ENCODE data around the gene TRIM54.
"Not testable (repeated sequence)": the region's sequence is repeated elsewhere in the genome, so short reads cannot be mapped to it uniquely, and the experiment has no call there.

The TRIM54 gene

DNA sequence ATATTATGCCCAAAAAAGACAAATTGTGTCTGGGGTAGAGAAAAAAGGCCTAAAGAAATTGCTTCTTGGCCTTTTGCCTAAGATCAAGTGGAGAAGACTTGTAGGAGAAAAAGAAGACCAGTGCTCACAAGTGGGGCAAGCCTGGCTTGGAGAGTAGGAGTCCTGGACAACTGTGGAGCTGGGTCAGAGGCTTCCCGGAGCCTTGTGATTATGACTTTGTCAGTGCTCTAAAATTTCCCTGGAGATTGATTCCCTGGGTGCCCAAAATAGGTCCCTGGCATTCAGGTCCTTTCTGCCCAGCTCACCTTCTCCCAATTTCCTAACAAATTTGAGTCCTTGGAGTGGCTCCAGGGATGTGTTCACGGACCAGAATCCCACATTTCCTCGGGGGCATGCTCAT, 787 bp upstream of the TRIM54 start:
- no peak for DNase-seq (ENCODE audit: low read depth in 1 of 2, low spot score in 1 of 2)

DNA sequence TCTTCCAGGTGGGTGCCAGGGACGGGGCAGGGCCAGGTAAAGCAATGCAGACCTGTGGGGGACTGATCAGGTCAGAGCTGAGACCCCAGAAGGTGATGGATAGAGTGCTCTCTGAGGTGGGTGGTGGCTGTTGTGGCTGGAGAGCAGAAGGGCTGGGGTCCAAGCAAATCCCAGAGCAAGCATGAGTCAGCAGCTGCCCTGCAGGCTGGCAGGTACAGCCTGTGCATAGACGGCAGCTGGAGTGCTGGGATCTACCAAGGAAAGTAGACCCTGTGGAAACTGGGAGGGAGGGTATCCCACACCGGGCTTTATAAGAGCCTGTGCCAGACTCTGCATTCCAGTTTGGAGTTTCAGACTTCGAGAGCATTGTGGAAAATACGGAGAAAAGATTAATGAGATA, 663 bp downstream of the TRIM54 start:
- no peak for DNase-seq (ENCODE audit: low read depth in 1 of 2, low spot score in 1 of 2)

DNA sequence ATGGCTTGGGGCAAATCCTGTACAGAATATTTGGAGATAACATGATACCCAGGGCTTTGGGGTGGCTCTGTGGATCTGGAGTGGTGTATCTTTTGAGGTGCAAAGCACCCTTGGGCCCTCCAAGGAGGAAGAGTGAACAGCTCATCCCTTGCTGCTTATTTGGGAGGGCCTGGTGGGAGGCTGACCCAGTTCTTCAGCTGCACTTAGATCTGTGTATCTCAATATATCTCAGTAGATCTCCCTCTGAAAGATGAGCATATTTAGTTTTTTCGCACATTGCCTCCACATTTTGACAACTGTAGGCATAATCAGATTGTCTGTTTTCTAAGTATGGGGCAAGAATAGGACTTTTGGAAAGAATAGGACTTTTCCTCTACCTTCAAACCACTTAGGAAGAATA, 2.8 kb downstream of the TRIM54 start:
- no peak for DNase-seq (ENCODE audit: low read depth in 1 of 2, low spot score in 1 of 2)

DNA sequence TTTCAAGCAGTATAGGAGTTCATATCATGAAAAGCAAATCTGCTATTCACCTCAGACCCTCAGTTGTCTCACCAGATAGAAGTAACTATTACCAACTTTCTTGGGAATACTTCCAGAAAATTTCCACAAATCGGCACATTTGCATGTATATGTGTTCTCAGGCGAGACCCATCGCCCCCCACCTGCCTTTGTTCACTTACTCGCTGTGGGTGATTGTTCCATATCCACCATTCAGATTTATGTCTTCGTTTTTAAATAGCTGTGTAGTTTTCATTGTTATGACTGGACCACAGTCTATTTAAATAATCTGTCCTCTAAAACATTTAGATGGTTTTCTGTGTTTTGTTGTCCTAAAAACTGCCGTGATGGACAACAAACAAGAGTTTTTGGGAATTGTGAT, 3.3 kb downstream of the TRIM54 start:
- DNase-seq (ENCODE audit: low read depth in 1 of 2, low spot score in 1 of 2), result no peak

DNA sequence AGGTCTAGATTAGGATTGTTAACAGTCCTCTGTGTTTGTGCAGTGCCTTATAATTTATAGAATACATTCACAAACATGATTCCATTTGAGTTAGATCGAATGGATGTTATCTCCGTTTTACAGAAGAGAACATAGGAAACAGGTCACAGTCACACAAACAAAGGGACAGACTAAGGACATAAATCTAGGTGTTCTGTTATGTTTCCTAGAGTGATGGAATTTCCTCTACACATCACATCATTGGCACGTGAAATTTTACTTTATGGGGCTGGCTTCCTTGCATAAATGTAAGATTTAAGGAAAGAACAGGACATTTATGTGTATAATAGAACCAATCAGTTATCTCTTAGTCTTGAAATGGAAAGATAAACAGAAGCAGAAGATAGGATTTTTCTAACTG, 6.4 kb downstream of the TRIM54 start:
- no peak for DNase-seq (ENCODE audit: low read depth in 1 of 2, low spot score in 1 of 2)

DNA sequence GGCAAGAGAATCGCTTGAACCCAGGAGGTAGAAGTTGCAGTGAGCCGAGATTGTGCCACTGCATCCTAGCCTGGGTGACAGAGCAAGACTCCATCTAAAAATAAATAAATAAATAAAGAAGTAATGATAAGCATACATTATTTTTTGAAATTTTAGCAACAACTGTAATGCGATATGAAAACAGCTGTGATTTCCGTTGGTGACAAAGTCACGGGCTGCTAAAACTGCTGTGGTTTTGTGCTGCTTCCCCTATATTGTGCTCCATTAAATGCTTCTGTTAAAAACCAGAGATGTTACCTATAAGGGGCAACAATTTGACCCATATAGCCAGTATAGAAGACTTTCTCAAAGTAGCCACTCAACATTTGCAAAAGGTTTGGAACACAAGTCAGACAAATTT, 8.3 kb downstream of the TRIM54 start:
- DNase-seq (ENCODE audit: low read depth in 1 of 2, low spot score in 1 of 2), result no peak

DNA sequence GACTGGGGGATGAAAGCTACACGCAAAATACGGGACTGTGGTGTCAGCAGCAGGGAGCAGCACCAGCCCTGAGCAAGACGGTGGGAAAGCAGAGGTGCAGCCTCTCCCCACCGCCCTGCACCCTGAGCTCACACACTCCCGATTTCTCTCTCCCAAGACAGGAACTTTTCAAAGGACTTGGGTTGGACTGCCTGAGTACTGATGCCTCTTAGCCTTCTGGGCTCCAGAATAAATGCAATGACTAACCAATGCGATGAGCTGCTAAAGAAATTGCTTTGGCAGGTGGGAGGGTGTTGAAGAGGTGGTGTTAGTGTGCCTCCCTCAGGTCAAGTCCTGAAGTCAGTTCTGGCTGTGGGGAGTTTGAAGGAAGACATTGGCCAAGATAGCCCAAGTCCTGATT, 9.6 kb downstream of the TRIM54 start:
- DNase-seq (ENCODE audit: low read depth in 1 of 2, low spot score in 1 of 2), result no peak

DNA sequence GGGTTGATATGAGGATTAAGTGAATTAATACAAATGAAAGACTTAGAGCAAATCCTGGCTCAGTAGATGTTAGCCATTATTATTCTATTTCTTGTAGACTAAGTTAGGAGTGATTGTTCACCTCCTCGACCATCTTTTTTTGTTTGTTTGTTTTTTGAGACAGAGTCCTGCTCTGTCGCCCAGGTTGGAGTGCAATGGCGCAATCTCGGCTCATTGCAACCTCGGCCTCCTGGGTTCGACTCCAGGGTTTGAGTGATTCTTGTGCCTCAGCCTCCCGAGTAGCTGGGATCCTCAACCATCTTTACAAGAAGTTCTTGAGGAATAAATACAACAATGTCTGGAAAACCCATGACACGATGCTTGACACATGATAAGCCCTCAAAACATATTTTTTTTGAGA, 12.7 kb downstream of the TRIM54 start:
- DNase-seq (ENCODE audit: low read depth in 1 of 2, low spot score in 1 of 2), result no peak

DNA sequence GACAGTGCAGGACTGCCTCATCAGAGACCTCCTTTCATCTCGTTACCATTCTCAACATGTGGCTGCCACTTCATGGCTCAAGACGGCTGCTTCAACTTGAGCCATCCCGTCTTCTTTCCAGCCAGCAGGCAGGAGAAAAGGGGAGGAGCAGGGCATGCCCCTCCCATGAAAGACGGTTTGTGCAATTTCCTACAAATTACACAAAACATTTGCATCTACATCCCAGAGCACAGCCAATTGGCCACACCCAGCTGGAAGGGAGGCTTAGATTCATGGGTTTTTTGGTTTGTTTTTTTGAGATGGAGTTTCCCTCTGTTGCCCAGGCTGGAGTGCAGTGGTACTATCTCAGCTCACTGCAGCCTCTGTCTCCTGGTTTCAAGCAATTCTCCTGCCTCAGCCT, 14.3 kb downstream of the TRIM54 start:
- DNase-seq (ENCODE audit: low read depth in 1 of 2, low spot score in 1 of 2), result no peak

DNA sequence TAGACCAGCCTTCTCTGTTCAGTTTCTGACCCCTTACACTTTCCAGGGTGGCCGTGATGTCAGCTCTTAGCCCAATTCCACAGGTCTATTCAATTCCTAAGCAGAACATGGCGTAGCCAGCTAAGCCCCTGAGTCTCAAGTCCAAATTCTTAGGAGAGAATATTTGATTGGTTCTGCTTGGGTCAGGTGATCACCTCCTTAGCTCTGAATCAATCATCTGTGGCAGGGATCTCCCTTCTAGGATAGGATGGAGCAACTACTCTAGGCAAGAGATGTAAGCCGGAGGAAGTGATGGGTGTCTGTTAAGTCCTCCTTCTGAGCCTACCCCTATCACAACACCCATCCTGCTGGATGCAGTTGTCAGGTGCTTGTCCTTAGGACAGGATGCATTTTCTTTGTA, 15.0 kb downstream of the TRIM54 start:
- no peak for DNase-seq (ENCODE audit: low read depth in 1 of 2, low spot score in 1 of 2)

DNA sequence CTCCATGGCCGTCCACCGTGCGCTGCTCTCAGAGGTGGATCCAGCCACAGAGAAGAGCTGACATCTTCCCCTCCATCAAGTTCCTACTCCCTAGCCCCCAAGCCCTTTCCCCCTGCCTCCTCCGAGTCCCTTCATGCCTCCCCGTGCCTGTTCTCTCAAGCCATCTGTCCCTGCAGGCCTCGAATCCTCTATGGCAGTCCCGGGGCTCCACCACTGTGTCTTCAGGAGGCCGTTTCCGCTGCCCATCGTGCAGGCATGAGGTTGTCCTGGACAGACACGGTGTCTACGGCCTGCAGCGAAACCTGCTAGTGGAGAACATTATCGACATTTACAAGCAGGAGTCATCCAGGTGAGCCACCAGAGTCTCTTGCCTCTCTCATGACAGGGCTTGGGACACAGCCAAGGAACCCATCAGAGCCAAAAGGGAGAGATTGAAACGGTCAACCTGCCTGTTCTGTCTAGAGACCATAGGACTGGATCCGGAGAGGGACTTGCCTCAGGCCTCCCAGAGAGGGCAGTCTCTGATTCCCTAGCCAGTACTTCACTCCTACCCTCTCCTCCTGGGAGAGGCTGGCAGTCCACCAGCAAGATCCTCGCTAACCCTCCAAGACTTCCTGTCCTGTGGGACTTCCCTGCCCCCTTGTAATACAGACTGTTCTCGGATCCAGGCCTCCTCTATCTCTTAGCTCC, 16.3 kb downstream of the TRIM54 start:
- no peak for DNase-seq (ENCODE audit: low read depth in 1 of 2, low spot score in 1 of 2)

DNA sequence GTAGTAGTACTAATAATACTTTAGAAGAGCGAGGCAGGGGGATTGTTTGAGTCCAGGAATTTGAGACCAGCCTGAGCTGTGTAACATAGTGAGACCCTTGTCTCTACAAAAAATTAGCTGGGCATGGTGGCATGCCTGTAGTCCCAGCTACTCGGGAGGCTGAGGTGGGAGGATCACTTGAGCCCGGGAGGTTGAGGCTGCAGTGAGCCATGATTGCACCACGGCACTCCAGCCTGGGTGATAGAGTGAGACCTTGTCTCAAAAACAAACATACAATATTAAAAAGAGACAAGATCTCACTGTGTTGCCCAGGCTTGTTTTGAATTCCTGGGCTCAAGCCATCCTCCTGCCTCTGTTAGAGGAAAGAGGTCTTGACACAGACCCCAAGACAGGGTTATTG, 18.4 kb downstream of the TRIM54 start:
- not testable (repeated sequence) for DNase-seq (ENCODE audit: low read depth in 1 of 2, low spot score in 1 of 2)

DNA sequence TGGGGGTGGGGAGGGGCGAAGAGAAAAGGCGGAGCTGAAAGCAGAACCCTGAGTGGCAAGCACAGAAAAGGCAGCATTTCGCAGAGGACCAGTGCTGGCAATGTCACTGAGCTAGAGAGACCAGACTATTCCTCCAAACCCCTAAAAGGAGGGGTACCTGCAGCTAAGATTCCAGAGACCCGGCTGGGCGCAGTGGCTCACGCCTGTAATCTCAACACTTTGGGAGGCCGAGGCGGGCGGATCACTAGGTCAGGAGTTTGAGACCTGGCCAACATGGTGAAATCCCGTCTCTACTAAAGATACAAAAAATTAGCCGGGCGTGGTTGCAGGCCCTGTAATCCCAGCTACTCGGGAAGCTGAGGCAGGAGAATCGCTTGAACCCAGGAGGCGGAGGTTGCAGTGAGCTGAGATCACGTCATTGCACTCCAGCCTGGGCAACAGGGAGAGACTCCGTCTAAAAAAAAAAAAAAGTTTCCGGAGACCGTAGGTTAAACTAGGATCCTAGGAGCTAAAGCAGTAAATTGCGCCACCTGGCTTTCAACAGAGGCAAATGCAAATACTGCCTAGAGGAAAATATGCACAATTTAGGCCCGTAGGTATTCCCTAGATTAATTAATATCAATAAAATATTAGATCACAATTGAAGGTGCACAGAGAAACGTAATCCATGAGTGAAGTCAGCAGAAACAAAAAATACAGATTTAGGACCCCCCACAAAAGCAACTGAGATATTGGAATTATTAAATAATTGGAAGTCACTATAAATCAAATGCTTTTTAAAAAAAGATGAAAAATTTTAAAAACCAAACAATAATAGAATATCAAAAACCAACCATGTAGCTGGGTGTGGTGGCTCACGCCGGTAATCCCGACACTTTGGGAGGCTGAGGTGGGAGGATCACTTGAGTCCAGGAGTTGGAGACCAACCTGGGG, 21.1 kb downstream of the TRIM54 start:
- no peak for DNase-seq (ENCODE audit: low read depth in 1 of 2, low spot score in 1 of 2)

DNA sequence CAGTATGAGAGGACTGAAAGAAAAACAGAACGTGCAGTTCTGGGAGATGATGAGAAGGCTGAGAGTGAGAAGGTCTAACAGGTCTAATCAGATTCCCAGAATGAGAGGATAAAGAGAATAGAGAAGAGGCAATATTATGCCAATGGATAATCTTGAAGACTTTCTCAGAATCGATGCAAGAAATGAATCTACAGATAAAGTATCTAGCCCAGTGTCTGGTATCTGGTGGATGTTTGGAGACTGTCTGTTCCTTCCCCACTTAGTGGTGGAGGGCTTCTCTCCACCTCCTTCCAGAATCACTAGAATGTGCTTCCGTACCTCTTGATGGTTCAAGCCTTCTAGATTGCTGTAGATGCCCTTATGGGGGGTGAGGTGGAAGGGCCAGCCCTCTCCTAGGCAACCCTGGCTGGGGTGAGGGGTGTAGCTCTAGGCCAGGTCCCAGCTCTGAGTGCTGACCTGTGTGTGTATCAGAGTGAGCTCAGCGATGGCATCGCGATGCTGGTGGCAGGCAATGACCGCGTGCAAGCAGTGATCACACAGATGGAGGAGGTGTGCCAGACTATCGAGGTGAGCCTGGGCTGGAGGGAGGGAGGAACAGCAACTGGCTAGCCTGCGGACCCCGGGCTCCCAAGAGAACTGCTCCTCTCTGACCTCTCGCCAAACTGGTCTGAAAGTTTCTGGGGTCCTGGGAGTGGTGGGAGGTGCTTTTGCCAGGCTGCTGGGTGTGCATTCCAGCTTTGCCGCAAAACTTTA, 22.4 kb downstream of the TRIM54 start:
- no peak for DNase-seq (ENCODE audit: low read depth in 1 of 2, low spot score in 1 of 2)

DNA sequence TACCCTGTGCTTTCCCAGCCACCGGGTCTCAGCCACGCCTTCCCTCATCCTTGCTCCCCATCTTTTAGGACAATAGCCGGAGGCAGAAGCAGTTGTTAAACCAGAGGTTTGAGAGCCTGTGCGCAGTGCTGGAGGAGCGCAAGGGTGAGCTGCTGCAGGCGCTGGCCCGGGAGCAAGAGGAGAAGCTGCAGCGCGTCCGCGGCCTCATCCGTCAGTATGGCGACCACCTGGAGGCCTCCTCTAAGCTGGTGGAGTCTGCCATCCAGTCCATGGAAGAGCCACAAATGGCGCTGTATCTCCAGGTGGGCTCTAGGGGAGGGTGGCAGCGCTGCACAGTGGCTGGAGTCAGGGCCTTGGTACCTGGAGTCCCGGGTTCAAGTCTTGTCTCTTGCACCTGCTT, 23.3 kb downstream of the TRIM54 start:
- no peak for DNase-seq (ENCODE audit: low read depth in 1 of 2, low spot score in 1 of 2)

DNA sequence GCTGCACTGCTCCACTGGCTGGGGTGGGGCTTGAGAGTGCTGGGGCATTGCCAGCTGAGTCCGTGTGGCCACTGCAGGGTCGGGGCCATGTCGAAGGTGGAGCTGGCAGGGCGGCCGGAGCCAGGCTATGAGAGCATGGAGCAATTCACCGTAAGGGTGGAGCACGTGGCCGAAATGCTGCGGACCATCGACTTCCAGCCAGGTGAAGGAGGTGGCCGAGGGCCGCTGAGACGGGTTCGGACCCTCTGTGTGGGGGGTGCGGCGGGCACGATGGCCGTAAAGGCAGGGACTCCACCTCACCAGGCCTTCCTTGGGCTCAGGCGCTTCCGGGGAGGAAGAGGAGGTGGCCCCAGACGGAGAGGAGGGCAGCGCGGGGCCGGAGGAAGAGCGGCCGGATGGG, 23.9 kb downstream of the TRIM54 start:
- DNase-seq (ENCODE audit: low read depth in 1 of 2, low spot score in 1 of 2), result no peak

DNA sequence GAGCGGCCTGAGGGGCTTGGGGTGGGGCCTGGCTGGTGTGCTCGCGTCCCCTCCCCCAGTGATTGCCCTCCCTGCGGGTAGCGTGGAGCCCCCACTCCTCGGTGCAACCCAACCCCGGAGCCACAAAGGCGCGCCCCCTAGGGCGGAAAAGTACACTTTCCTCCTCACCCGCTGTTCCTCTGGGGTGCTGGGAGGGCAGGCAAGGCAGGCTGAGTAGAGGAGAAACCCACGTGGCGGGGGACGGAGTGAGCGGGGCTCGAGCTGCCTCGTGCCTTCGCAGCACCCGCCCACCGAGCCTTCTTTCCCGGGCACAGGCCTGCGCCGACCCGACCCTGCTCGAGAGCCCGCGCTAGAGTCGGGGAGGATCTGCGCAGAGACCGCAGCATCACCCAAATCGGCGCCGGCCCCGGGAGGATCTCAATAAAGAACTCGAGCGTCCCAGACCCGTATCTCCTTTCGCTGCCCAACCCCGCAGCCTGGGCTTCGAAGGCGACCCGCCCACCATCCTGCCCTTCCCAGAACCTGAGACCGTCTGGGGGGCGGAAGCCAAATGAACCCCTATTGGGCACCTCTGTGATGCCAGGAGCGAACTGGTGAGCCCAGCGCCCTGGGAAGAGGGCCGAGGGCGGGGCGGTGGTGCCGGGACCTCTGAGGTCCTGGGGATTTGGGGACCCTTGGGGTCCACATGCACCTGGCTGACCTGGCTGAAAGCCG, 24.5 kb downstream of the TRIM54 start:
- DNase-seq (ENCODE audit: low read depth in 1 of 2, low spot score in 1 of 2), result no peak

DNA sequence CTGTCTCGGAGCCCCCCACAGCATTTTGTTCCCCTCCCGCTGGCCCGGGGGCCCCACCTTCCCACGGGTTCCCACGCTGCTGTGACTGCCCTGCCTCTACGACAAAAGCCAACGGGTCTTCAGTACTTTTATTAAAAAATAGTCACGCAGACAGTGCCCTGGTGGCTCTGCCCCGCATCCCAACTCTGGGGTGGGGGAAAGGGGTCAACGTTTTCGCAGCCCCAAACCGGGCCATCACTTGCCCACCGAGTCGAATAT, 25.0 kb downstream of the TRIM54 start:
- DNase-seq (ENCODE audit: low read depth in 1 of 2, low spot score in 1 of 2), result no peak

DNA sequence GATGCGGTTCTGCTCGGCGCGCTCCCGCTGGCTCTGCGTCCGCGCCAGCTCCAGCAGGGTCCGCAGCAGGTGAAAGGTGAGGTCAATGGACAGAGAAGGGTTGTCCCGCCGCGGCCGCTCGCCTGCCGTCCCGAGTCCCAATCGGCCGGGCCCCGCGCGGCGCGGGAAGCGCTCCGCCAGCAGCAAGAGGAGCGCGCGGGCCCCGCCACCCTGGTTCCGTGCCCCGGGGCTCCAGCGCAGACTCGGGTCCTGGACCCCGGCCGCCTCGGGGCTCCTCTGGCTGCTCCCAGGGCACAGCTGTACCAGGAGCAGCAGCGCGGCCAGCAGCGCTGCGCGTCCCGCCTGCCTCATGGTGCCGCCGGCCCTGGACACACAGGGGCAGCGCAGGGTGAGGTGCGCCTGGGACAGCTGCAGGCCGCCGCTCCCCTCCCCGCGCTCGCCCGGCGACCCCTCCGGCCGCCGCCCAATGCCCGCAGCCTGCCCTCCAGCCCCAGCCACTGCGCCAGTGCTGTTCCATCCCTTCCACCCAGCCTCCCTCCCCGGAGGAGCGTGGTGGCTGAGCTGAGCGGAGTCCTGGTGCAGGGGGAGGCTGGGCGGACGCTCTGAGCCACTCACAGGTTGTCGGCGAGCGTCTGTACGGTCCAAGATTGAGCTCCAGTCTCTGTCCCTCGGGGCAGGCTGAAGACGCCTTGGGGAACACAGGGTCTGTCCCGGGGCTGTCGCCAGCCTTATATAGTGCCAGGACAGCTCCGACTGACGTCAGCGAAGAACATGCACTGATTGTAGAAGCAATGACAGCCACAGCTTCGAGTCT, 25.5 kb downstream of the TRIM54 start:
- no peak for DNase-seq (ENCODE audit: low read depth in 1 of 2, low spot score in 1 of 2)

DNA sequence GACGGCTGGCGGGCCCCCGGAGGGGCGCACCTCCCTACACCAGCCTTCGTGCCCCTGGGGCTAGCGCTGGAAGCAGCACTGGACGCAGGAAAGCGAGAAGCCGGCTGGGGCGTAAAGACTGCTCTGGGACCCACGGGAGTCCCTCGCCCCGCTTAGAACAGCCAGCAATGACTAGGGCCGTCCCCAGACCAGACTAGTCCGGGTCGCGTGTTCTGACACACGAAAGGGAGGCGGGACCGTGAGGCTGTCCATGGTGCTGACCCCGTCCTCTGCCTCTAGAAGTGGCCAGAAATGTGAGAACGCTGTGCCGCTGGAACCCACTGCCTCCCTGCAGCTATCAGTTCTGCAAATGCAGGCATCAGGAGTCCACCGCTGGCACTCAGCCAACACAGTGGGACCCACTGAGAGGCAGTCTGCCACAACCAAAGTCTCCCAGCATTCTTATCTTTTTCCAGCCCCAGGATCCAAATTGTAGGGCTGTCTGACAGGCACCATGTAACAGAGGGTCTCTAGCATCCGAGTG, 26.2 kb downstream of the TRIM54 start, which contains the start of gene UCN:
TSS of gene UCN (minus strand) at position 87 of the 523 bp plus-strand sequence. CDS start 550 bp downstream, outside the sequence.
- no peak for DNase-seq (ENCODE audit: low read depth in 1 of 2, low spot score in 1 of 2)

Data from activated T-helper 1 cell treated with anti-CD3 and anti-CD28 coated beads, Interleukin-2, amount 50 U/mL, for 16 hours (primary cell).